ENCODE results near the gene RBM7.
A peak's percentile ranks its signal among the peaks of the same experiment; 100 is the strongest.

RBM7 gene

DNA sequence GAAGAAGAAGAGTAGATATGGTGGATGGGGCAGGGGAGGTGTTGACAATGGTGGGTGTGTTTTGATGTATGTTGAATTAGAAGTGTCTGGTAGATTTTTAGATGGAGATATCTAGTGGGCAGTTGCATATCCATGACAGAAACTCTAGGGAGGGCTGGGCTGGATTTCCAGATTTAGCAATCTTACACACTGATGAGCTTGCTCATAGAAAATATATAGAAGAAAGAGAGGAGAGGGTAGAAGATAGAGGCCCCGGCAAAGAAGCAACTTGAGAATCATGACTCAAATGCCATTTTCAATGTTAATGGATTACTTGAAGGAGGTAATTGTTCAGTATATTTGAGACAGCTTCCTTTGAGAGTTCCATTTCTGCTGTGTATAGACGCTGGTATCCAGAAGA is 47.0 kb downstream of the RBM7 start:
- TF ChIP-seq, protein P1, sequence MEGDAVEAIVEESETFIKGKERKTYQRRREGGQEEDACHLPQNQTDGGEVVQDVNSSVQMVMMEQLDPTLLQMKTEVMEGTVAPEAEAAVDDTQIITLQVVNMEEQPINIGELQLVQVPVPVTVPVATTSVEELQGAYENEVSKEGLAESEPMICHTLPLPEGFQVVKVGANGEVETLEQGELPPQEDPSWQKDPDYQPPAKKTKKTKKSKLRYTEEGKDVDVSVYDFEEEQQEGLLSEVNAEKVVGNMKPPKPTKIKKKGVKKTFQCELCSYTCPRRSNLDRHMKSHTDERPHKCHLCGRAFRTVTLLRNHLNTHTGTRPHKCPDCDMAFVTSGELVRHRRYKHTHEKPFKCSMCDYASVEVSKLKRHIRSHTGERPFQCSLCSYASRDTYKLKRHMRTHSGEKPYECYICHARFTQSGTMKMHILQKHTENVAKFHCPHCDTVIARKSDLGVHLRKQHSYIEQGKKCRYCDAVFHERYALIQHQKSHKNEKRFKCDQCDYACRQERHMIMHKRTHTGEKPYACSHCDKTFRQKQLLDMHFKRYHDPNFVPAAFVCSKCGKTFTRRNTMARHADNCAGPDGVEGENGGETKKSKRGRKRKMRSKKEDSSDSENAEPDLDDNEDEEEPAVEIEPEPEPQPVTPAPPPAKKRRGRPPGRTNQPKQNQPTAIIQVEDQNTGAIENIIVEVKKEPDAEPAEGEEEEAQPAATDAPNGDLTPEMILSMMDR (IDR thresholded peaks at IDR 0.05; ENCODE audit: unreplicated experiment in 3 of 3) = no peak
- H3K36me3 Mint-ChIP-seq (ENCODE audit: low read depth) = peaks cover 47% of the 10 kb centered on the region
- no peak overlapping the region for H3K4me3 Mint-ChIP-seq
- no peaks in the 10 kb centered on the region for H3K27me3 Mint-ChIP-seq (ENCODE audit: low read depth)
- no peaks in the 10 kb centered on the region for H3K9me3 Mint-ChIP-seq
- no peaks in the 10 kb centered on the region for H3K4me1 Mint-ChIP-seq
- peak overlapping the region; percentile 9 to 62 (median 17) for H3K27ac Mint-ChIP-seq

GRCh38 chr11:114447892-114448291 is 47.4 kb downstream of the RBM7 start:
- peaks cover 50% of the 10 kb centered on the region for H3K36me3 Mint-ChIP-seq (ENCODE audit: low read depth)
- no peaks in the 10 kb centered on the region for H3K9me3 Mint-ChIP-seq
- TF ChIP-seq, protein P1 (IDR thresholded peaks at IDR 0.05; ENCODE audit: unreplicated experiment in 3 of 3) = no peak
- H3K27me3 Mint-ChIP-seq (ENCODE audit: low read depth) = no peaks in the 10 kb centered on the region
- no peaks in the 10 kb centered on the region for H3K4me1 Mint-ChIP-seq
- H3K4me3 Mint-ChIP-seq = no peak overlapping the region
- peak overlapping the region; percentile 9 to 20 (median 17) for H3K27ac Mint-ChIP-seq

- H3K4me3 Mint-ChIP-seq = no peak overlapping the region
- peaks cover 60% of the 10 kb centered on the region for H3K36me3 Mint-ChIP-seq (ENCODE audit: low read depth)
- H3K27ac Mint-ChIP-seq = no peak overlapping the region
- H3K27me3 Mint-ChIP-seq (ENCODE audit: low read depth) = no peaks in the 10 kb centered on the region
- TF ChIP-seq, protein P1 (IDR thresholded peaks at IDR 0.05; ENCODE audit: unreplicated experiment in 3 of 3) = no peak
- no peaks in the 10 kb centered on the region for H3K4me1 Mint-ChIP-seq
- no peaks in the 10 kb centered on the region for H3K9me3 Mint-ChIP-seq
Observed at GRCh38 chr11:114448749-114449482, 48.5 kb downstream of the RBM7 start.

GRCh38 chr11:114449845-114450244 is 49.4 kb downstream of the RBM7 start:
- Mint-ChIP-seq H3K27me3 (ENCODE audit: low read depth) (no peaks in the 10 kb centered on the region), H3K4me3 (no peak overlapping the region), H3K27ac (no peak overlapping the region), H3K9me3 (no peaks in the 10 kb centered on the region), H3K4me1 (no peaks in the 10 kb centered on the region), H3K36me3 (ENCODE audit: low read depth) (peaks cover 54% of the 10 kb centered on the region)
- TF ChIP-seq, protein P1 (IDR thresholded peaks at IDR 0.05; ENCODE audit: unreplicated experiment in 3 of 3) = no peak

- TF ChIP-seq, protein P1 (IDR thresholded peaks at IDR 0.05; ENCODE audit: unreplicated experiment in 3 of 3) = no peak
- peaks cover 44% of the 10 kb centered on the region for H3K36me3 Mint-ChIP-seq (ENCODE audit: low read depth)
- no peaks in the 10 kb centered on the region for H3K9me3 Mint-ChIP-seq
- no peaks in the 10 kb centered on the region for H3K27me3 Mint-ChIP-seq (ENCODE audit: low read depth)
- no peak overlapping the region for H3K27ac Mint-ChIP-seq
- no peak overlapping the region for H3K4me3 Mint-ChIP-seq
- no peaks in the 10 kb centered on the region for H3K4me1 Mint-ChIP-seq
Observed at GRCh38 chr11:114452399-114452798, 51.9 kb downstream of the RBM7 start.
